HepG2 (cell line): ENCODE results near the gene TNFRSF6B. TPM values are rescaled to one million over a fixed set of nuclear protein-coding genes. Genes with fewer than 3 reads are reported as not detected.

ENCODE experiments used
- CENPT ChIP-seq: sonication (generic); formaldehyde crosslinking; IDR thresholded peaks from 2 replicates; pipeline ENCODE4 v1.8.0; 2022; ENCODE audit warnings: low read depth, mild to moderate bottlenecking, moderate library complexity, missing genetic modification reagents
- DR1 ChIP-seq: sonication (generic); formaldehyde crosslinking; IDR thresholded peaks from 2 replicates; pipeline ENCODE4 v1.8.0; 2021; ENCODE audit warnings: mild to moderate bottlenecking, missing genetic modification reagents, inconsistent platforms
- HCFC1 ChIP-seq: fragments of 150-350 bp; IDR thresholded peaks from 2 replicates; pipeline ENCODE4 v1.6.1; 2014; ENCODE audit warnings: low read depth, low read length
- MTA1 ChIP-seq: sonication (generic); formaldehyde crosslinking; IDR thresholded peaks from 2 replicates; pipeline ENCODE4 v1.4.0; 2020; ENCODE audit warnings: missing genetic modification reagents, mild to moderate bottlenecking, borderline replicate concordance
- MYC ChIP-seq: sonication (generic); formaldehyde crosslinking; IDR thresholded peaks from 2 replicates; pipeline ENCODE4 v1.9.0; 2021; ENCODE audit warnings: missing genetic modification reagents, borderline replicate concordance
- SIN3B ChIP-seq: fragments of 150-350 bp; IDR thresholded peaks from 2 replicates; pipeline ENCODE4 v1.6.1; 2014; ENCODE audit warnings: low read length
- SRSF9 ChIP-seq: fragments of 200-400 bp; formaldehyde crosslinking; IDR thresholded peaks from 2 replicates; pipeline ENCODE4 v1.6.1; 2018; ENCODE audit warnings: borderline replicate concordance, mild to moderate bottlenecking, low read depth, low read length; ENCODE audit not compliant: insufficient read depth, poor library complexity, severe bottlenecking
- TAF1 ChIP-seq: sonication (generic); formaldehyde crosslinking; IDR thresholded peaks from 2 replicates; pipeline ENCODE4 v1.4.0; 2020; ENCODE audit warnings: missing genetic modification reagents
- ZBTB7B ChIP-seq: sonication (generic); formaldehyde crosslinking; IDR thresholded peaks from 2 replicates; pipeline ENCODE4 v1.4.0; 2020; ENCODE audit warnings: missing genetic modification reagents
- ZC3H13 ChIP-seq: sonication (generic); formaldehyde crosslinking; IDR thresholded peaks from 2 replicates; pipeline ENCODE4 v1.8.1; 2023; ENCODE audit warnings: mild to moderate bottlenecking, missing genetic modification reagents, moderate library complexity
- ZFP36L2 ChIP-seq: sonication (generic); formaldehyde crosslinking; IDR thresholded peaks from 2 replicates; pipeline ENCODE4 v1.4.0; 2020; ENCODE audit warnings: missing genetic modification reagents
- ZNF121 ChIP-seq: sonication (generic); formaldehyde crosslinking; IDR thresholded peaks from 2 replicates; pipeline ENCODE4 v1.5.0; 2020; ENCODE audit warnings: mild to moderate bottlenecking, missing genetic modification reagents
- ZNF224 ChIP-seq: sonication (generic); formaldehyde crosslinking; IDR thresholded peaks from 2 replicates; pipeline ENCODE4 v1.5.0; 2020; ENCODE audit warnings: mild to moderate bottlenecking, missing genetic modification reagents
- ZNF331 ChIP-seq: sonication (generic); formaldehyde crosslinking; IDR thresholded peaks from 2 replicates; pipeline ENCODE4 v1.4.0; 2020; ENCODE audit warnings: missing genetic modification reagents
- ZNF562 ChIP-seq: sonication (generic); formaldehyde crosslinking; IDR thresholded peaks from 2 replicates; pipeline ENCODE4 v1.8.0; 2022; ENCODE audit warnings: missing genetic modification reagents, borderline replicate concordance
- ZNF768 ChIP-seq: sonication (generic); formaldehyde crosslinking; IDR thresholded peaks from 2 replicates; pipeline ENCODE4 v1.4.0; 2020; ENCODE audit warnings: missing genetic modification reagents
- ZNF775 ChIP-seq: sonication (generic); formaldehyde crosslinking; IDR thresholded peaks from 2 replicates; pipeline ENCODE4 v1.4.0; 2020; ENCODE audit warnings: missing genetic modification reagents, mild to moderate bottlenecking, moderate library complexity, borderline replicate concordance
- polyA plus RNA-seq, 8 experiments: library from polyadenylated mRNA; depleted of rRNA in 3 of 8; stranded (reverse) in 7 of 8; unstranded in 1 of 8; fragments of >200 nt; fragmentation: Illumina TruSeq in 4 of 8; extraction: Trizol in 4 of 8; gene quantifications; 2 replicates each; pipeline versions ENCODE4 v1.2.1 to v1.2.3, GENCODE V29; 2011 to 2016; ENCODE audit warnings: low read depth in 4 of 8, missing spikeins in 1 of 8, mixed read lengths in 1 of 8; ENCODE audit not compliant: insufficient read depth in 1 of 8
- total RNA-seq, 5 experiments: library from RNA; depleted of rRNA; stranded (reverse); fragments of >200 nt; fragmentation: Illumina TruSeq; extraction: Trizol; gene quantifications; 2 replicates each; pipeline ENCODE4 v1.2.3, GENCODE V29; 2016; ENCODE audit warnings: low read depth in 1 of 5
- TF ChIP-seq, protein P1 (sequence below): IDR thresholded peaks from 2 replicates; pipeline ENCODE4 v1.6.1; 2018; ENCODE audit warnings: missing genetic modification reagents, mild to moderate bottlenecking, missing compliant biosample characterization
- TF ChIP-seq, protein P2 (sequence below): sonication (generic); formaldehyde crosslinking; IDR thresholded peaks from 2 replicates; pipeline ENCODE4 v1.4.0; 2020; ENCODE audit warnings: mild to moderate bottlenecking, low read depth, missing genetic modification reagents
- TF ChIP-seq, protein P3 (sequence below): sonication (generic); formaldehyde crosslinking; IDR thresholded peaks from 2 replicates; pipeline ENCODE4 v1.4.0; 2020; ENCODE audit warnings: missing genetic modification reagents
- TF ChIP-seq, protein P4 (sequence below): sonication (generic); formaldehyde crosslinking; IDR thresholded peaks from 2 replicates; pipeline ENCODE4 v1.8.1; 2023; ENCODE audit warnings: mild to moderate bottlenecking, missing genetic modification reagents
- TF ChIP-seq, protein P5 (sequence below): sonication (generic); formaldehyde crosslinking; IDR thresholded peaks from 2 replicates; pipeline ENCODE4 v1.4.0; 2020; ENCODE audit warnings: mild to moderate bottlenecking, missing genetic modification reagents

TNFRSF6B gene
- total and polyA plus RNA-seq, 2 of the 13 experiments (the other 11 are each of a cell fraction or from before 2014, with no cell fraction given), result 0.24 TPM; not detected in 1

DNA sequence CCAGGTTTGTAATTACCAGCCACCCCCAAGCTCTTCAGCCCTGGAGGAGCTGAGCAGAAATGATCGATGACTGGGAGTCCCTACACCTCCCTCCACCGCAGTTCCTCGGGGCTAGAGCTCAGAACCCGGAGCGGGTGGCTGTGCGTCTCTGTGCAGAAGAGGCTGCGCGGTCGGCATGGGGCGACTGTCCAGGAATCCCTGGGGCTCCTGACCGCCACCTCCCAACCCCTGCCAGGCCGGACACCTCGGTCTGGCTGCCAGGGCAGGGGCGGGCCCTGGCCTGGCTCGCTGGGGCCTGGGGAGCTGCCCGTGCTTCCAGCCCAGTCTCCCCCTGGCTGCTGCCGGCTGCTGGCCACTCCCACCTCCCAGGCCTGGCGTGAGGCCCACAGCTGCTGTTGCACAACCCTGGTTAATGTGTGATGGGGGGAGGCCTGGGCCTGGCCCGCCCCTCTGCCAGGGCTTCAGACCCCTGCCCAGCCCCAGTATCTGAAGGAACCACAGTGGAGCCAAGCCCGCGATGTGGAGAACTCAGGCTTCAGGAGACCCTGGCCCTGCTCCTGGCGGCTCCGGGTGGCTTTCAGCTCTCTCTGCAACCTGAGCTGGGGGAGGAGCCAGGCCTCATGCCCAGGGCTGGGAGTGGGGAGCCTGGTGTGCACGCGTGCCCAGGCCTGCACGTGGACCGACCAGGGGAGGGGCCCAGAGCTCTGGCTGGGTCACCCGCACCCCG, 44.3 kb downstream of the TNFRSF6B start (continued):
- TF ChIP-seq, protein P1, sequence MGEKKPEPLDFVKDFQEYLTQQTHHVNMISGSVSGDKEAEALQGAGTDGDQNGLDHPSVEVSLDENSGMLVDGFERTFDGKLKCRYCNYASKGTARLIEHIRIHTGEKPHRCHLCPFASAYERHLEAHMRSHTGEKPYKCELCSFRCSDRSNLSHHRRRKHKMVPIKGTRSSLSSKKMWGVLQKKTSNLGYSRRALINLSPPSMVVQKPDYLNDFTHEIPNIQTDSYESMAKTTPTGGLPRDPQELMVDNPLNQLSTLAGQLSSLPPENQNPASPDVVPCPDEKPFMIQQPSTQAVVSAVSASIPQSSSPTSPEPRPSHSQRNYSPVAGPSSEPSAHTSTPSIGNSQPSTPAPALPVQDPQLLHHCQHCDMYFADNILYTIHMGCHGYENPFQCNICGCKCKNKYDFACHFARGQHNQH (CRISPR knock-in tag), result peak; percentile 90; the same call in 1 of the 2 replicates
- TF ChIP-seq TAF1 (CRISPR knock-in tag) (peak; percentile 93), DR1 (CRISPR knock-in tag) (peak; percentile 97), SRSF9 (no peak), ZBTB7B (CRISPR knock-in tag) (peak; percentile 100), HCFC1 (no peak), CENPT (CRISPR knock-in tag) (no peak), MYC (peak; percentile 95), SIN3B (peak; percentile 60; the same call in 1 of the 2 replicates), ZC3H13 (CRISPR knock-in tag) (peak; percentile 78; the same call in 1 of the 2 replicates), ZNF768 (CRISPR knock-in tag) (peak; percentile 86; the same call in 1 of the 2 replicates), MTA1 (peak; percentile 95; the same call in 1 of the 2 replicates), ZNF224 (CRISPR knock-in tag) (peak; percentile 15; the same call in 1 of the 2 replicates), ZNF562 (CRISPR knock-in tag) (no peak), ZFP36L2 (CRISPR knock-in tag) (peak; percentile 4; the same call in 1 of the 2 replicates), ZNF775 (no peak), ZNF331 (CRISPR knock-in tag) (peak; percentile 97), ZNF121 (CRISPR knock-in tag) (peak; percentile 36; the same call in 1 of the 2 replicates)
- TF ChIP-seq, protein P2, sequence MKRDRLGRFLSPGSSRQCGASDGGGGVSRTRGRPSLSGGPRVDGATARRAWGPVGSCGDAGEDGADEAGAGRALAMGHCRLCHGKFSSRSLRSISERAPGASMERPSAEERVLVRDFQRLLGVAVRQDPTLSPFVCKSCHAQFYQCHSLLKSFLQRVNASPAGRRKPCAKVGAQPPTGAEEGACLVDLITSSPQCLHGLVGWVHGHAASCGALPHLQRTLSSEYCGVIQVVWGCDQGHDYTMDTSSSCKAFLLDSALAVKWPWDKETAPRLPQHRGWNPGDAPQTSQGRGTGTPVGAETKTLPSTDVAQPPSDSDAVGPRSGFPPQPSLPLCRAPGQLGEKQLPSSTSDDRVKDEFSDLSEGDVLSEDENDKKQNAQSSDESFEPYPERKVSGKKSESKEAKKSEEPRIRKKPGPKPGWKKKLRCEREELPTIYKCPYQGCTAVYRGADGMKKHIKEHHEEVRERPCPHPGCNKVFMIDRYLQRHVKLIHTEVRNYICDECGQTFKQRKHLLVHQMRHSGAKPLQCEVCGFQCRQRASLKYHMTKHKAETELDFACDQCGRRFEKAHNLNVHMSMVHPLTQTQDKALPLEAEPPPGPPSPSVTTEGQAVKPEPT (CRISPR knock-in tag), result 0 out of 2 replicates have a peak, but pooled peaks have one; percentile 31
- TF ChIP-seq, protein P3, sequence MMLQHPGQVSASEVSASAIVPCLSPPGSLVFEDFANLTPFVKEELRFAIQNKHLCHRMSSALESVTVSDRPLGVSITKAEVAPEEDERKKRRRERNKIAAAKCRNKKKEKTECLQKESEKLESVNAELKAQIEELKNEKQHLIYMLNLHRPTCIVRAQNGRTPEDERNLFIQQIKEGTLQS (CRISPR knock-in tag), result peak; percentile 43; the same call in 1 of the 2 replicates
- TF ChIP-seq, protein P4, sequence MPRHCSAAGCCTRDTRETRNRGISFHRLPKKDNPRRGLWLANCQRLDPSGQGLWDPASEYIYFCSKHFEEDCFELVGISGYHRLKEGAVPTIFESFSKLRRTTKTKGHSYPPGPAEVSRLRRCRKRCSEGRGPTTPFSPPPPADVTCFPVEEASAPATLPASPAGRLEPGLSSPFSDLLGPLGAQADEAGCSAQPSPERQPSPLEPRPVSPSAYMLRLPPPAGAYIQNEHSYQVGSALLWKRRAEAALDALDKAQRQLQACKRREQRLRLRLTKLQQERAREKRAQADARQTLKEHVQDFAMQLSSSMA (CRISPR knock-in tag), result 0 out of 2 replicates have a peak, but pooled peaks have one; percentile 77
- TF ChIP-seq, protein P5, sequence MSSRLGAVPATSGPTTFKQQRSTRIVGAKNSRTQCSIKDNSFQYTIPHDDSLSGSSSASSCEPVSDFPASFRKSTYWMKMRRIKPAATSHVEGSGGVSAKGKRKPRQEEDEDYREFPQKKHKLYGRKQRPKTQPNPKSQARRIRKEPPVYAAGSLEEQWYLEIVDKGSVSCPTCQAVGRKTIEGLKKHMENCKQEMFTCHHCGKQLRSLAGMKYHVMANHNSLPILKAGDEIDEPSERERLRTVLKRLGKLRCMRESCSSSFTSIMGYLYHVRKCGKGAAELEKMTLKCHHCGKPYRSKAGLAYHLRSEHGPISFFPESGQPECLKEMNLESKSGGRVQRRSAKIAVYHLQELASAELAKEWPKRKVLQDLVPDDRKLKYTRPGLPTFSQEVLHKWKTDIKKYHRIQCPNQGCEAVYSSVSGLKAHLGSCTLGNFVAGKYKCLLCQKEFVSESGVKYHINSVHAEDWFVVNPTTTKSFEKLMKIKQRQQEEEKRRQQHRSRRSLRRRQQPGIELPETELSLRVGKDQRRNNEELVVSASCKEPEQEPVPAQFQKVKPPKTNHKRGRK (CRISPR knock-in tag), result 0 out of 2 replicates have a peak, but pooled peaks have one; percentile 16
